Activated B cell treated with CpG ODN at 0.5 μM for 24 hours (primary cell): Measurements from ENCODE around the gene PES1. TPM values are rescaled to one million over a fixed set of nuclear protein-coding genes. Genes with fewer than 3 reads are reported as not detected.

ENCODE experiments used
- ATAC-seq: fragments of 200-7000 bp; cut with Tn5 transposase; one replicate; pipeline ENCODE4 v1.10.0; 2021; ENCODE audit warnings: low read depth, mild to moderate bottlenecking, moderate library complexity
- CTCF ChIA-PET: fragments of 350-600 bp; sonication (Branson Sonifier 250); formaldehyde crosslinking; loops from one replicate; lab custom pipeline; 2021; ENCODE audit warnings: antibody characterized with exemption; lab: Charles Lee
- POLR2A ChIA-PET: fragments of 350-600 bp; sonication (Branson Sonifier 250); formaldehyde crosslinking; loops from one replicate; lab custom pipeline; 2021; ENCODE audit warnings: antibody characterized with exemption; lab: Charles Lee
- DNase-seq: peaks from one replicate; pipeline ENCODE4 v3.0.0; 2022
- H3K27ac Mint-ChIP-seq: one replicate; pipeline ENCODE4 v1.8.0; 2020; ENCODE audit warnings: mixed read lengths
- H3K27me3 Mint-ChIP-seq: one replicate; pipeline ENCODE4 v1.8.0; 2021; ENCODE audit warnings: mixed read lengths
- H3K36me3 Mint-ChIP-seq: one replicate; pipeline ENCODE4 v1.8.0; 2021; ENCODE audit warnings: low read depth, mixed read lengths
- H3K4me1 Mint-ChIP-seq: one replicate; pipeline ENCODE4 v1.8.0; 2021; ENCODE audit warnings: mixed read lengths
- H3K4me3 Mint-ChIP-seq: one replicate; pipeline ENCODE4 v1.8.0; 2020; ENCODE audit warnings: mild to moderate bottlenecking, mixed read lengths
- H3K9me3 Mint-ChIP-seq: one replicate; pipeline ENCODE4 v1.8.0; 2020; ENCODE audit warnings: mixed read lengths
- intact Hi-C: fragments of 100-400 bp; cut with micrococcal nuclease; formaldehyde crosslinking; loops from one replicate; pipeline ENCODE4 v1.15.1; 2024
- total RNA-seq: library from RNA; stranded (reverse); gene quantifications from 2 replicates; pipeline ENCODE4 v1.2.3, GENCODE V29; 2022
- TF ChIP-seq, protein P1 (sequence below): fragments of 200-600 bp; IDR thresholded peaks from one replicate; pipeline ENCODE4 v1.8.0; 2022; ENCODE audit warnings: antibody characterized with exemption, mild to moderate bottlenecking

The PES1 gene
- total RNA-seq, 1 donor from 2014 or later: 124 TPM

DNA sequence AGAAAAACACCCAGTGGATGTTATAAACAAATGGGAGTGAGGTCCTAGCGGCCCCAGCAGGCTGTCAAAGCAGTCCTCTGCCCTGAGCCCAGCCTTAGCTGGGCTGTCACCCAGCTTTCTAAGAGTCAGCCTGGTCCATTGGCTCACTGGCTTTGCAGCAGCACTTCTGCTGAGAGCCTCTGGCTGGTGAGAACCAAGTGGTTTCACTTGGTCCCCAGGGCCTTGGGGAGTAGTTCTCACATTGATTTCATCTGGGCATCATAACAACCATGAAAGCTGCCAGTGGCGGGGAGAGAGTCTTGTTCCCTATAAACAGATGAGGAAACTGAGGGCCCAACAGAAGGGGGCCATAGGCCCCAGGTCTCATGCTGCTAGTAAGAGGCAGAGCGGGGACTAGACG, 56.5 kb downstream of the PES1 start:
- DNase-seq: no peak
- ChIA-PET CTCF (no interaction called here), POLR2A (no interaction called here)
- intact Hi-C loops: no loop called here
- H3K9me3 Mint-ChIP-seq: no peaks in the 10 kb centered on the region
- peaks cover 19% of the 10 kb centered on the region for H3K27me3 Mint-ChIP-seq
- no peak for ATAC-seq
- TF ChIP-seq, protein P1, sequence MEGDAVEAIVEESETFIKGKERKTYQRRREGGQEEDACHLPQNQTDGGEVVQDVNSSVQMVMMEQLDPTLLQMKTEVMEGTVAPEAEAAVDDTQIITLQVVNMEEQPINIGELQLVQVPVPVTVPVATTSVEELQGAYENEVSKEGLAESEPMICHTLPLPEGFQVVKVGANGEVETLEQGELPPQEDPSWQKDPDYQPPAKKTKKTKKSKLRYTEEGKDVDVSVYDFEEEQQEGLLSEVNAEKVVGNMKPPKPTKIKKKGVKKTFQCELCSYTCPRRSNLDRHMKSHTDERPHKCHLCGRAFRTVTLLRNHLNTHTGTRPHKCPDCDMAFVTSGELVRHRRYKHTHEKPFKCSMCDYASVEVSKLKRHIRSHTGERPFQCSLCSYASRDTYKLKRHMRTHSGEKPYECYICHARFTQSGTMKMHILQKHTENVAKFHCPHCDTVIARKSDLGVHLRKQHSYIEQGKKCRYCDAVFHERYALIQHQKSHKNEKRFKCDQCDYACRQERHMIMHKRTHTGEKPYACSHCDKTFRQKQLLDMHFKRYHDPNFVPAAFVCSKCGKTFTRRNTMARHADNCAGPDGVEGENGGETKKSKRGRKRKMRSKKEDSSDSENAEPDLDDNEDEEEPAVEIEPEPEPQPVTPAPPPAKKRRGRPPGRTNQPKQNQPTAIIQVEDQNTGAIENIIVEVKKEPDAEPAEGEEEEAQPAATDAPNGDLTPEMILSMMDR: no peak
- no peak overlapping the region for H3K4me3 Mint-ChIP-seq
- no peak overlapping the region for H3K27ac Mint-ChIP-seq
- H3K4me1 Mint-ChIP-seq: no peaks in the 10 kb centered on the region
- no peaks in the 10 kb centered on the region for H3K36me3 Mint-ChIP-seq

DNA sequence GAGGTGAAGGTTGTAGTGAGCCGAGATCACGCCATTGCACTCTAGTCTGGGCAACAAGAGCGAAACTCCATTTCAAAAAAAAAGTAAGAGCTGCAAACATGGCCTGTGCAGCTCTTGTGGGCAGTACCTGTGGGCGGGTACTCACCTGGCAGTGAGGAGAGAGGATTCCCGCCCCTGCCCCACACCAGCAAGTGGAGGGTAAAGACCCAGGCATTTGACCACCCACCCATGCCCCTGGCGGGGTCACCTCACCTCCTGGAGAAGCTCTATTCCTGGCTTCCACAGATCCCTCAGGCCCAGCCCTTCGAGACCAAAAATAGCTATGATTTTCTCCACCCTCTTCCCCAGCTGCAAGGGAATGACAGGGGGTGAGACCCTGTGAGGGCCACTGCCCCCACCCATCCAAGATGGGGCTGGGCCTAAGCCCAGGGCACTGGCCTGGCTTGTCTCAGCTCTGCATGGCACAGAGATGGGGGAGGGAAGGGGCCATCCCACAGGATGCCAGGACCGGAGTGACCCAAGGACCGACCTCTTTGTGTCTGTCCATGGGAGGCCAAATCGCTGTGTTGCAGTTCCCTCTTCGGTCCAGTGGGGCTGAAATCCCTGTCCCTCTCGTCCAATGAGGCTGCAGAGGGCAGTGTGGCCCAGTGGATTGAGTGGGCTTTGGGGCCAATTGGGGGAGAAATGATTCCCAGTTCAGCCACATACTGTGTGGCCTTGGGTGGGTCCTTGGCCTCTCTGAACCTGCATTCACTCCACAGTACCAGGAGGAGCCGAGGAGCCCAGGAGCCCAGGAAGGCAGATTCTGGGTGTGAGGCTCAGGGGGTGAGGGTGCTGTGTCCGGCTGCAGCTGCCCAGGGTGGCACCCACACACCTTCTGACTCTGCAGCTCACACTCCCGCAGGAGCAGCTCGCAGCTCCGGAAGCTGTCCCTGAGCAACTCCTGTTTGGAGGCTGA, 59.8 kb downstream of the PES1 start:
- ATAC-seq (no peak), DNase-seq (no peak)
- Mint-ChIP-seq H3K36me3 (no peaks in the 10 kb centered on the region), H3K27ac (no peak overlapping the region), H3K9me3 (no peaks in the 10 kb centered on the region), H3K4me3 (no peak overlapping the region), H3K4me1 (no peaks in the 10 kb centered on the region), H3K27me3 (peaks cover 10% of the 10 kb centered on the region)
- TF ChIP-seq, protein P1: no peak
- ChIA-PET CTCF (no interaction called here), POLR2A (no interaction called here)
- intact Hi-C loops: no loop called here

DNA sequence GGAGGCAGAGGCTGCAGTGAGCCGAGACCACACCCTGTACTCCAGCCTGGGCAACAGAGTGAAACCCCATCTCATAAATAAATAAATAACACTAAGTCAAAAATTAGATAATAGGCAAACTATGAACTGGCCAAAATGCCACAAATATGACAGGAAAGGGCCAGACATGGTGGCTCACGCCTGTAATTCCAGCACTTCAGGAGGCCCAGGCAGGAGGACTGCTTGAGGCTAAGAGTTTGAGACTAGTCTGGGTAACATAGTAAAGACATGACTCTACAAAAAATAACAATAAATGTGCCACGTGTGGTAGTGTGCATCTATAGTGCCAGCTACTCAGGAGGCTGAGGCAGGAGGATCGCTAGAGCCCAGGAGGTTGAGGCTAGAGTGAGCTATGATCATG, 65.1 kb downstream of the PES1 start:
- TF ChIP-seq, protein P1: no peak
- no peaks in the 10 kb centered on the region for H3K4me1 Mint-ChIP-seq
- H3K9me3 Mint-ChIP-seq: no peaks in the 10 kb centered on the region
- ATAC-seq (no peak), DNase-seq (no peak)
- intact Hi-C loops: no loop called here
- ChIA-PET CTCF (no interaction called here), POLR2A (no interaction called here)
- H3K27me3 Mint-ChIP-seq: peaks cover 2% of the 10 kb centered on the region
- H3K27ac Mint-ChIP-seq: no peak overlapping the region
- no peaks in the 10 kb centered on the region for H3K36me3 Mint-ChIP-seq
- no peak overlapping the region for H3K4me3 Mint-ChIP-seq

Other genes starting within 250 kb of the PES1 start
- gene SF3A1, start 235.0 kb downstream of the PES1 start, total RNA-seq: 263 and 269 TPM in 2 replicates
- 1.8 and 2.9 TPM in 2 replicates for gene CCDC157, start 234.9 kb downstream of the PES1 start, total RNA-seq
- gene RNF215, start 204.5 kb downstream of the PES1 start, total RNA-seq: 8.6 and 8.8 TPM in 2 replicates
- gene SEC14L2, start 194.9 kb downstream of the PES1 start, total RNA-seq: 0.40 and 0.42 TPM in 2 replicates
- 30.8 and 33.9 TPM in 2 replicates for gene MTFP1, start 166.1 kb downstream of the PES1 start, total RNA-seq
- gene SEC14L3, start 119.9 kb downstream of the PES1 start, total RNA-seq: not detected in 2 replicates
- gene SEC14L4, start 86.2 kb downstream of the PES1 start, total RNA-seq: not detected in 2 replicates
- gene SEC14L6, start 45.2 kb downstream of the PES1 start, total RNA-seq: not detected in 2 replicates
- gene GAL3ST1, start 17.2 kb downstream of the PES1 start, total RNA-seq: 0.27 TPM in 1 of 2 replicates, not detected in the other
- gene TCN2, start 15.3 kb upstream of the PES1 start, total RNA-seq: not detected in 2 replicates
- gene SLC35E4, start 43.9 kb upstream of the PES1 start, total RNA-seq: 1.8 TPM in 2 replicates
- 12.0 and 13.5 TPM in 2 replicates for gene DUSP18, start 76.0 kb upstream of the PES1 start, total RNA-seq
- gene OSBP2, start 103.0 kb upstream of the PES1 start, total RNA-seq: 0.35 and 0.56 TPM in 2 replicates